SKM-1 treated with dmso at 0.1 percent for 144 hours (cell line): ENCODE results near the gene LRRC51.

Experiments used
- DNase-seq: peaks from one replicate; lab custom pipeline; 2025; ENCODE audit not compliant: unreplicated experiment; lab: John Stamatoyannopoulos, UW

Gene LRRC51, protein sequence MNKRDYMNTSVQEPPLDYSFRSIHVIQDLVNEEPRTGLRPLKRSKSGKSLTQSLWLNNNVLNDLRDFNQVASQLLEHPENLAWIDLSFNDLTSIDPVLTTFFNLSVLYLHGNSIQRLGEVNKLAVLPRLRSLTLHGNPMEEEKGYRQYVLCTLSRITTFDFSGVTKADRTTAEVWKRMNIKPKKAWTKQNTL

DNA sequence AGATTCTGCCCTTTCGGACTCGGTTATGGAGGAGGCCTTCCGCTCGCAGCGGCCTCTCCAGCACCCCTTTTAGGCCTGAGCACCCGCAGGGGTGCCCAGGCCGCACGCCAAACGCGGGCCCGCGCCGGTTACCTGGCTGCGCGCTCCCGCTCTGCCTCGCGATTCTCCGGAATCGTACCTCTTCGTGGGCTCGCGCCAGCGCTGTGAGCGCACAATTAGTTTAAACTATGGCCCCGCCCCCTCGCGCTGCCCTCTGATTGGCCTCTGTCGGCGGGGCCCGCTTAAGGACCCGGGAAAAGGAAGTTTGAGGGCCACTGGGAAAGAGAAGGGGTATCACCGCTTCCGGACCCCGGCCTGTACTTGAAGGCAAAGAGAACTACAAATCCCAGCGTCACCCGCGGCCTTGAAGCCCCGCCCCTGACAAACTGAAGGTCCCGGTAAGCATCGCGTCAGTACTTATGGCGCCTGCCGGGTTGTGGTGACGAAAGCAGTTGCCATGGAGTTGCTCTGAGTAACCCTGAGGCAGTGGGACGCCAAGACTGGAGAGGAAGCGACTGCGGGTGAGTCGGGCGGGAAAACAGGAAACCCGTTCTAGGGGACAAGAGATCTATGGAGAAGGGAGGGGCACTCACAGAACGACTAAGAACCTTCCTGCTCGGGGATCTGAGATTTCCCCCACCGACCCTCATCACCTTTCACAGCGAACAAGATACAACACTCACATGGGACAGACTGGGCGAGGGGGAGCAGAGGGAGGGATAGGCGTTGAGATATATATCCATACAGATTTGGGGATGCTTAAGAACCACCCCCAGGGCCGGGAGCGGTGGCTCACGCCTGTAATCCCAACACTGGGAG is at the start of gene LRRC51, which contains the start of gene NUMA1:
LRRC51 (plus strand) TSS at position 525 of the 858 bp plus-strand sequence. CDS start 8,234 bp downstream, outside the sequence.
NUMA1 (minus strand) TSS at position 217 of the 858 bp plus-strand sequence. CDS start 44,599 bp downstream, outside the sequence.
- DNase-seq = peak; percentile 100

DNA sequence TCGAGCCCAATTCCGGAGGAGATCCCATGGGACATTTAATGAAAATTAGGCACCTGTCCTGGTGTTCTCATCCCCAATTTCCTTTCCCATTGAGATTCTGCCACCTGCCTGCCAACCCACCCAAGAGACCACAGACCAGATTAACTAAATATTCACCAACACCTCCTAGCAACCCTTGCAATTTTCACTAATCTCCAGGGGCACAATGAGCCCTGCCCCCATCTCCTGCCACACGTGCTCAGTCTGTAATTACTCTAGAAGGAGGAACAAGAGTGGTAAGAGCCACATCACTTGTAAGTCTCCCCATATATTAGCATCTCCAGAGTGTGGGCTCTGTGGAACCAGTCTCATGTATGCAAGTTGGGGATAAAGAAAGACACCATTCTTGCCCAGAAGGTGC is 44.0 kb upstream of the LRRC51 start:
- DNase-seq = no peak

DNA sequence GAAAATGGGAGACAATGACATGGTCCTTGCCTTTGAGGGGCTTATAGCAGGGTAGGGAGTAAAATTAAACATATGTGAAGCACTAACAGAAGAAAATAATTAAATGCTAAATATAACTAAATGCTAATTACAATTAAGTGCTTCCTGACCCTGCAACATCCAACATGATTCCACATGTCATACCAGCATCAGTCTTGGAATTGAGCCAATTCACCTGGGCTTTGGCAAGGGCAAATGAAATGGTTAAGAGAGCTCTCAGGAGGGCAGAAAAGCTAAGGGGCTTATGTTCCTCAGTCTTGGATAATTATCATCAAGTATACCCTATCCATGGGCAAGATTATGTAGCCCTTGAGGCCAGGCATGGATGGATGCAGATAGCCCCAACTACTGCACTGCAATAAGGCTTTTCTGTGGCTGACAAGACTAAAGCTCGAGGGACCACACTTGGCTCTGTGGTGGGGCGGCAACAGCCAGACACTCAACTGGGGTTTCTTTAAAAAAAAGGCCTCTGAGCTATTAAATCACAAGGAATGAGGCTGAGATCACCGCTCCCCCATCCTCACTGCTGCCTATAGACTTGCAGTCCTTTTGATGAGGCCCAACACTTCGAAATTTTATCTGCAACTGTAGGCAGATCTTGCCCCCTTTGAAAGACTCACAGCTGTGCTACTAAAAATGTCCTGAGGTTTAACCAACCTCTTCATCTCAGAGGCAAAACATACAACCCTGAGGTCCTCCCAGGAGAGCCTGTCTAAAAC is 42.9 kb upstream of the LRRC51 start:
- DNase-seq = no peak

DNA sequence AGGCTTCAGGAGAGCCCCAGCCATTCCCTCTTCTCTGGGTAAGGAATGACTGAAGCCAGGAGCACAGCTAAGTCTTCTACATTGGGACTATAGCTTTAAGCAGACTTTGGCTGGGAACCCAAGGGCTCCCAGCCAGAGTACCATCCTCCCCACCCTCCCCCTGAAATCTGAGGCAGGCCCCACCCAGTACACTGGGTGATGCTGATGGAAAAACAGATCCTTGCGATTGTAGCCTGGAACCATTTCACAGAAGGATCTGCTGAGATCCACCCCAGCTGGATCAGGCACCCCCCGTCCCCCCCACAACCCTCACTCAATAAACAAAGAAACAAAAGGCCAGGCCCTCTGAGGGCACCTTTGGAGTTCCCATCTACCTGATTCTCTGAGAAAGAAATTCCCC is 42.2 kb upstream of the LRRC51 start:
- DNase-seq = no peak

DNA sequence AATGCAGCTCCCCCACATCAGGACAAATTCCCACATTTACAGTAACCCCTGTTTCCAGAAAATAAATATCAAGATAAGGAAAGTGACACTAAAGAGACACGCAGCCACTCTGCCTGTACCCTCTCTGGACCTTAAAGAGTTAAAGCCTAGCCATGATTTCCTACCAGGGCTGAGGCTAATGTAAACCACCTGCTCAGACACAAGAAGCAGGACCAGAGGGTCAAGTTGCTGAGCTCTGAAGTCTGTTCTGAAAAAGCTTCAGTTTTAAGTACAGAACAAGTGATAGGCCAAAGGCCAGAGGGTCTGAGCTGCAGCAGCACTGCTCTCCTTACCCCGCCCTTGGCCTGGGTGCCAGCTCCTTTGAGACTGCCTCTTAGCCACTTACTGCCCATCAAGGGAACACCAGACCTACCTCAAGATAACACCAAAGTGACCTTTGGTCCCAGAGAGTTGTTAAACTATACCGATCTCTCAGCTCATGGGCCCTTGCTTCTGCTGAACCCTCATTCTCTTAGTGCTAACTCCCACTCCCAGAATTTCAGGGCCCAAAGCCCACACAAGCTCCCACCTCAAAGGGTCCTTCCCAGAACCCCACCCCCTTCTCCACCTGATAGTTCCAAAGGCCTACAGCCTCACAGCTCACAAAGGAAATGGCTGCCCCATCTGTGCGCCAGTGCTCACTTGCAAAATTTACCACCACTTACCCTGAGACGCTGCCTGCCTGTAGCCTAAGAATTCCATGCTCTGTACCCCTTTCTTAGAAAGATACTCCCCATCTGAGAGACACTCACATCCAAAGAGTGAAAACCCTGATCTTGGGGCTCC is 41.4 kb upstream of the LRRC51 start:
- no peak for DNase-seq

DNA sequence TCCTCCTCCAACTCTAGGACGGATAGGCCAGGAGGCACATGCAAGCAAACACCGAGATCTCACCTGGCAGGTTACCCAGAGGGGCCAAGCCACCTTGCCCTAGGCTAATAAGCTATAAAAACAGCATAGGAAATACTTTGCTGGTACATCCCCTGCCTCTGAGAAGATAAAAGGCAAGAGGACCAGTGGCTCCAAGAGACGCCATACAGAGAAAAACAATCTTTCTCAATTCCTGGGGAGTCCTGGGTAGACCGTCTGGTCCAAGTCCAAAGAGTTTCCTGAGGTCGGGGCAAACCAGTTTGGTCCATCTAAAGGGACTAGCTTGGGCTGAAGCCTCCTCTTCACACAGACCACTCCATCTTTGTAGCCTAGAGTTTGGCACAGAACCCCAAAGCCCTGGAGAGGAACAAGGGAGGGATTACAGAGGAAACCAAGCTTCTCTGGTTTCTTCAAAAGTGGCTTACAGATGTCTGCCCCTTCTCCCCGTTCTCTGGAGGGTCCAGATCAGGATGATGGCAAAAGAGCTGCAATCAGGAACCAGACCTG is 40.7 kb upstream of the LRRC51 start:
- no peak for DNase-seq

DNA sequence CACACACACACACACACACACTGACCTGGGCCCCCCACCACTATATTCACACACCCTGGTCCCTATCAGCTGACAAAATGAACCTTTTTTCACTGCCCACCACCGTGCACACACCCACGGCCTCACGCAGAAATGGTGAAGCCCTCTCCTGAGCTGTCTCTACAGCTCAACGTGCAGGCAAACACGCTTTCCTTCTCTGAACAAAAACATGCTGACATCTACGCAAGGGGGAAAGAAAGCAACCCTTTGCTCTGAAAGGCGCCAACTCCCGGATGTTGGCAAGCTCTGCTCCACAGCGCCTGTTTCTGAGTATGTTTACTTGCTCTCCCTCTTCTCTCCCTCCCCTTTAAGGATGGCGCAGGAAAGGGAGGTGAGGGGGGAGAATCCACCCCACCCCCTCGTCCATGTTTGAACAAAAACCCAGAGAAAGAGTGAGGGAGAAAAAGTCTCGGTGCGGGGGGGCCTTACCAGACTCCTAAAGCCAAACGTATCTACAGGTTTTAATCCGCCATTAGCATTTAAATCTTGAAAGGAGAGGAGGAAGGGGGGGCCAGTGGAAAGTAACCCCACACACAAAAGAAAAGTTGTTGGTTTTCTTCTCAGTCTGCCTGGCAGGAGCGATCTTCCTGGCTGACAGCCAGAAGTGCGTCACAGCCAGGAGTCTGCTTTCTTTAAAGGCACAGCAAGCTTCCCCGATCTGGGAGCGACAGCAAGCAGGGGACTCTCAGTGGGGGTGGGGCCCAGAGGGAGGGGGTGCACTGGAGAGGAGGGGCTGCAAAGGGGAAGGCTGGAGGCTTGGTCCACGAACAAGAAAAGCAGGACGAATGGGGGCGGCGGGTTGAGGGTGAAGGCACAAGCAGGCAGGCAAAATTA is 39.9 kb upstream of the LRRC51 start:
- no peak for DNase-seq

DNA sequence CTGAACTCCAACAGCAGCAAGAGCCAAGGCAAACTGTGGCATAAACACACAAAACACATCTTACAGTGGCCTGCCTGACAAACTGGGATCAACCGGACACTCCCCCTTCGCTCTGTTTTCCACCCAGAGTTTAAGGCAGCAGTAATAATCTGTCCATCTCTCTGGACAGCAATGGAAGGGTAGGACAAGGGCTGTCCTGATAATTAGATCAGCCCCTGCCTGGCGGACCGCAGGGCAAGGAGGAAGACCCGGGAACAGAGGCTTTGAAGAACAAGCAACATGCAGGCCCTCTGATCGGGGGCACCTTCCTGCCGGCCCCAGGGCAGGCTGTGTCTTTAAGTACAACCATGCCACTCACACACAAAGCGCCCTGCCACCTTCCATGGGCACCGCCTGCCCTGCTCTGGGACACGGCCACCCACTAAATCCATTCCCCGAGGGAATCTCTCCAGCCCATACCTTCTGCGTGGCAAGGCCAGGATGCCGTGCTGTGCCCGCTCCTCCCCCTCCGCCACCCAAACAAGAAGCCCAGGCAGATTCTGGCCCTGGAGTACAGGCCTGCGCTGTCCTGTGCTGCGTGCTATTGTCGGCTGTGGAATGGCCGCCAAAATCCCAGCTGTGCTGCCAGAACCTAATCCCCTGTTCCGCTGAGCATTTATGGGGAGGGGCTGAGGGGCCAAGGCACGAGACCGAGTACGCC is 39.1 kb upstream of the LRRC51 start:
- DNase-seq = no peak

DNA sequence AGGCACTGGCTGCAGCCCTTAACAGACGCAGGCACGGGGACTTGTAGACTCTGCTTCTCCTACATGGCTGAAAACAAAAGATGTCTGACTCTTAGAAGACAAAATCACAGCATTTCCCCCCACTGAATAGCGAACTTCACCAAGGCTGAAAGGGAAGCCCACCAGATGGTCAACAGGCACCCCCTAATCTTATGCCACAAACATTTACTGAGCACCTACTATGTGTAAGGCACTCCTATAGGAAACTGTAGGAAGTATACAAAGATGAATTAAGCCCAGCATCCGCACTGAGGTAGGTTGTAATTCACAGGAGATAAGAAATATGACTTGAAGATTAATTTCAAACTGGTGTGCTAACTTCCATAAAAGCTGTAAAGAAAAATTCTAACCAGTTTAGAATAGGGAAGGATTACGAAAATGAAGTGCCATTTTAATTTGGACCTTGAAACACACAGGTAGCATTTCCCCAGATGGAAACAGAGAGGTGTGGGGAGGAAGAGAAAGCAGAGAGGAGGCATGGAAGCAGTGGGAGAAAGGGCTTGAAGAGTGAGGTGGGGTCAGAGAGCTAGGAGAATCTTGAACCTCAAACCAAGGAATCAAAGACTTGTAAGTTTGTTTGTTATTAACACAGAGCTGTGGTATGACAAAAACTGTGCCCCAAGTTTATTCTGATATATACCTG is 38.4 kb upstream of the LRRC51 start:
- DNase-seq = no peak

DNA sequence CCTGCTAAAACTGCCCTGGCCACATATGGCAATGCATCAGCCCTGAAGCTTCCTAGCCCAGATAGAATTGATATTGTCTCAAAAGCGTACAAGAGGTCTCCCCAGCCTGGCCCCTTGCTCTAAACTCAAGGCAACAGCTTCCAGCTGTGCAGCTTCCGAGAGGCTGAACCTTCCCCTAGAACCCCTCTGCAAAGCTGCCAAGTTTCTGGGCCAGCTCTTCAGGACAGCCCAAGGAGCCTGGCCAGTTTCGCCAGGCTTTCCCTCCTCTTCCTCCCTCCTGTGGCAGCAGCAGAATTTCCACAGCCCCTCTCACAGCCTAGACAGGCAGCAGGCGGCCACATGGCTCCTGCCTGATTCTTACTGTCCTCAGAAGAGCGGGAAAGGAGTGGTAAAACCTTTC is 34.8 kb upstream of the LRRC51 start:
- no peak for DNase-seq

DNA sequence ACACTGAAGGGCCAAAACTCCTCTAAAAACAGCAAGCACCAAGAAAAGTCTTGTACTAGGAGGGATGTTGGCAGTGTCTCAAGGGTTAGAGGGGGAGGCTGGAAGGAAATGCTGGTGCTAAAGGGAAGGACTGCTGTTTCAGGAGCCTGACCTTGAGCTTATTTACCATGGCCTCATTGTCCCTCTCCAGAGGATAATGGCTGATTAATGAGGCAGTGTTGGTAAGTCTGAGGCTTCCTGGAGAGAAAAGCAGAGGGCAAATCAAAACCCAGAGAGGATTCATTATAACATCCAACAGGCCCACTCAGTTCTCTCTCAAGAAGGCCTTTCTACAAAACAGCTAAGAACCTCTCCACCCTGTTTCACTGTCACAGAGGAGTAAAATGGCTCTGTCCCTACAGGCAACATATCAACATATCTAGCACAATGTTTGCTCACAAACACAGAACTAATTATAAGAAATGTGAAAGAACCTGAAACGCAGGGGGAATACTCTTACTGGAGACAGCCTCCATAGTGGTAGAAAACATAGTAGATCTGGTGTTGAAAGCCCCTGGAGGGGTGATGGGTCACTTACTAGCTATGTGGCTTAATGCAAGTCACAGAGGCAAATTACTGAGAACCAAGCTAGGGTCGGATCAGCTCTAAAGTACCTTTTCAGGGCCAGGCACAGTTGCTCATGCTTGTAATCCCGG is 31.7 kb upstream of the LRRC51 start:
- DNase-seq = no peak

DNA sequence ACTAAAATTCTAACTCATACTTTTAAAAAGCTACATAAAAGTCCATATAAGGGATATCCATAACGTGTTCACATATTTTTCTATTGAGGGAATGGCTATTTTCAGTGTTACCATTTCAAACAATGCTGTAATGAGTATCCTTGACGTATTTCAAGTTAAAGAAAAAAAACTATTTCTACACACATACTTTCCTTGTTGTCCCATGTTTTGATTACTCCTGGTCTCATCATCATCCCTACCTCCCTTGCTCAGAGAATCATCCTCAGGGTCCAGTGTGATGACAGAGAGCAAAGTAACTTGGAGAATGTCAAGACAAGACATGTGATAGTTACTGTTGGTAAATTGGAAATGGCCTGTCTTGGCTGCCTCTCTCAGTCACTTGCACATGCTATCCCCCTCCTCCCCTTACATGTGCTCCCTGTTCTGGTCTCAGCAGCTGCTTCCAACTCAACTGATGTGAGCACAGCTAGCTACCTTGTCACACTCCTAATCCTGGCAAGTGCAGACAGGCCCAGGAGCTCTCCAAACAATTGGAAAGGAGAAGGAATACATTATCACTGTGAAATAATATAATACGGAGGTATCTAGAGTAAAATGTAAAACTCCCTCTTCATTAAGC is 22.1 kb upstream of the LRRC51 start:
- no peak for DNase-seq

DNA sequence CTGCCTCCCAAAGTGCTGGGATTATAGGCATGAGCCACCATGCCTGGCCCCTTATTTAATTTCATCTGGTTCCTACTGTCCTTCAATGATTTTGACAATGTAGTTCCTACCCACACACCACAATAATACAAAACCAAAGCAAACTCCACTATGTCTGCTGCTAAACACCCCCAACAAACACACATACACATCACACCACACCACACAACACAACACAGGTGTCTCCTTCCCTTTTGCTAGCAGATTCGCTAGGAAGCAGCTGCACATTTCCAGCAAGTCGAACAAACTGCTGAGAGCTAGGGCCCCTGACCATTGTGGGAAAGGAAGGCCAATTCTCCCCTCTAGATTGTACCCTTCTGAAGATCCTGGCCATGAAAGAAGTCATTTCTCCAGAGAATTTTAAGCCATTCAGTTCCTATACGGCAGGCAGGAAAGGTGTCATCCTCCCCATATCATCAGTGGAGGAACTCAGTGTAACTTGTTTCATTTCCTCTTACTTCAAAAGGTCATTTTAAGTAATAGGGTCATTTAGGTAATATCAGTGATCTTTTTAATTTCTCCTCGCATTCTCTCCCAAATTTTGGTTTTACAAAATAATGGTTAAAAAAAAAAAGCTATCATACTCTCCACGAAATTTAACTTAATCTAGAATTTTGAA is 18.8 kb upstream of the LRRC51 start:
- no peak for DNase-seq

DNA sequence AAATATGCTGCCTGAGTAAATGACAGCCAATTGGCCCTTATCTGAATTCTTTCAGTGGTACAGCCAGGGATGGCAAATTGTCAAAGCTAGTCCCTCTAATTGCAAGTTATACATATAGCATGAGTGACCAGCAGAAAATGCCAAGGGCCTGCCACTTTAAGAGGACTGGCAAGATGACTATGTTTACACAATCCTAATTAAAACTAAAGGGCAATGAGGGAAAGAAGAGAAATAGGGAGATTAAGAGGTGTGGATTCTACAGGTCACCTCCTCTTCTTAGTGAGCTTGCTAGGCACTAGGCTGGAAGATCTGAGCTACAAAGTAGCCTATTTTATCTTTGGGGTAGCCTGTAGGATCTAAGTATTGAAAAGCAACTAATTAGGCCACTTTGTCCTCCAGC is 13.8 kb upstream of the LRRC51 start:
- no peak for DNase-seq

DNA sequence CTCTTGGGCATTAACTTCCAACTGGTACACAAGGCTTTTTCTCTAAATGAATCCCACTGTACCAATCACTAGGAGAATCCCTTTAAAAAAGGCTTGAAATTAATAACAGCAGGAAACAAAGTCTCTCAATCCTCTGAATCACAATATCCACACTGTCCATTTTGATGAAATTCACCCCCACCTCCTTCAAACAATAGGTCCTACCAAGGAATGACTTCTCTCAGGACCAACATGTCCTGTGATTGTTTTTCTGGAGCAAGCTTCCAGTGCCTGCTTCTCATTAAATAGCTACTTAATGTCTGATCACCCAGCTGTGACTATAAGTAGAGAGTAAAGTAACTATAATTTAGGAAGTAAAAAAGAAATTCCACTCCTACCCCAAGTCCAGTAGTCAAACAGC is 13.4 kb upstream of the LRRC51 start:
- DNase-seq = no peak

DNA sequence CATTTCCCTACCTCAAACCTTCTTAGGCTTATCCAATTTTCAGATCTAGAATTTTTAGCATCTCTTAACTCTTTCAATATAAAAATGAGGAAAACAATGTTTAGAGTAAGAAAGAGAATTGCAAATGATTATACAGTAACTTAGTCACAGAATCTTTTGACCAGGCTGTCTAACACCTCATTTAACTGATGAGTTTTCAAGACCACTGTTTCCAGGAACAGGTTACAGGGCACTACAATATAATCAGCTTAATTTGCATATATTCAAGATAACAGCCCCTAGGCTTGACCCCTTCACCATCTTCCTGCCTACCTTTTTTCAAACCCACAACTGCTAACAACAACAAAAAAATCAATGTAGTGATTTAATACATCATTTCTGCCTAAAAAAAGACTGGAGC is 13.0 kb upstream of the LRRC51 start:
- no peak for DNase-seq

DNA sequence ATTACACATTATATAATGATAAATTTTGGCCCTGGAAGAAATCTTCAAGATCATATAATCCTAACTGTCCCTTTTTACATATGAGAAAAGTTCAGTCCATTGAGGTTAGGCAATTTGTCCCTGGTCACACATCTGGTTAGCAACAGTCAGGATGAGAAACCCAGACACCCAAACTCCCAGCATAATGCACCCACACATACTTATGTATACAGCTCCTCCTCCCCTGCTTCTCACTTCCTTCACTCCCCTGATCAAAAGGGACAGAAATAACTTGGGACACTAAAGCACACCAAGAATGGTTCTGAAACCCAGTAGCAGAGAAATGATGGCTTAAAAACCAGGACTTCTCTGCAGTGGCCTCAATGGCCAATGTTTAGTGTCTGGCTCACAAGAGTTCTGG is 11.4 kb upstream of the LRRC51 start:
- no peak for DNase-seq
